Neural cell (in vitro differentiated cells): ENCODE data around the gene SAMD4A.

Experiments used
- EP300 ChIP-seq: fragments of 450-650 bp; conservative IDR thresholded peaks from 2 replicates; pipeline ENCODE4 v1.6.1; 2014; ENCODE audit warnings: antibody characterized with exemption, mild to moderate bottlenecking, moderate library complexity; ENCODE audit not compliant: poor library complexity, severe bottlenecking
- MXI1 ChIP-seq: fragments of 450-650 bp; conservative IDR thresholded peaks from 2 replicates; pipeline ENCODE4 v1.6.1; 2014; ENCODE audit warnings: antibody characterized with exemption, mild to moderate bottlenecking; ENCODE audit not compliant: poor library complexity, severe bottlenecking
- POLR2AphosphoS5 ChIP-seq: IDR thresholded peaks from 2 replicates; pipeline ENCODE4 v1.6.1; 2012
- RAD21 ChIP-seq: fragments of 450-650 bp; conservative IDR thresholded peaks from 2 replicates; pipeline ENCODE4 v1.6.1; 2014; ENCODE audit warnings: antibody characterized with exemption, mild to moderate bottlenecking, moderate library complexity
- TAF1 ChIP-seq: IDR thresholded peaks from 2 replicates; pipeline ENCODE4 v1.6.1; 2012; ENCODE audit warnings: low read depth
- TF ChIP-seq, protein P1 (sequence below): fragments of 450-650 bp; IDR thresholded peaks from 2 replicates; pipeline ENCODE4 v1.5.1; 2014; ENCODE audit warnings: antibody characterized with exemption, mild to moderate bottlenecking, moderate library complexity; ENCODE audit not compliant: poor library complexity, severe bottlenecking
- TF ChIP-seq, protein P2 (sequence below): IDR thresholded peaks from 2 replicates; pipeline ENCODE4 v1.6.1; 2012; ENCODE audit warnings: borderline replicate concordance

DNA sequence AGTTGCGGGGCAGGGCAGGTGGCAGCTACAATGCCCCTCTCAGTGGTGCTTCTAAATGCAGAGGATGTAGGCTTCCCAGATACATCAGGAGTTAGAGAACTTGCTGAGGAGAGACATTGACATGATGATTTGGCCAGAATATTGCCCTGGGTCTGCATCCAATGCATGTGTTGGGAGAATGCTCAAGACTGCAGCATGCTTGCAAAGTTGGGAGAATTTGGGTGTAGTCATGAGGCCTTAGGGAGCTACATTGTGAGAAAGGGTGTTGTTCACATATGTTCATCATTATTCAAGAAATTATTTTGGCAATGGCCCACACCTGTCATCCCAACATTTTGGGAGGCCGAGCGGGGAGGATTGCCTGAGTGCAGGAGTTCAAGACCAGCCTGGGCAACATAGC lies 149.9 kb downstream of the SAMD4A start:
- TF ChIP-seq, protein P1, sequence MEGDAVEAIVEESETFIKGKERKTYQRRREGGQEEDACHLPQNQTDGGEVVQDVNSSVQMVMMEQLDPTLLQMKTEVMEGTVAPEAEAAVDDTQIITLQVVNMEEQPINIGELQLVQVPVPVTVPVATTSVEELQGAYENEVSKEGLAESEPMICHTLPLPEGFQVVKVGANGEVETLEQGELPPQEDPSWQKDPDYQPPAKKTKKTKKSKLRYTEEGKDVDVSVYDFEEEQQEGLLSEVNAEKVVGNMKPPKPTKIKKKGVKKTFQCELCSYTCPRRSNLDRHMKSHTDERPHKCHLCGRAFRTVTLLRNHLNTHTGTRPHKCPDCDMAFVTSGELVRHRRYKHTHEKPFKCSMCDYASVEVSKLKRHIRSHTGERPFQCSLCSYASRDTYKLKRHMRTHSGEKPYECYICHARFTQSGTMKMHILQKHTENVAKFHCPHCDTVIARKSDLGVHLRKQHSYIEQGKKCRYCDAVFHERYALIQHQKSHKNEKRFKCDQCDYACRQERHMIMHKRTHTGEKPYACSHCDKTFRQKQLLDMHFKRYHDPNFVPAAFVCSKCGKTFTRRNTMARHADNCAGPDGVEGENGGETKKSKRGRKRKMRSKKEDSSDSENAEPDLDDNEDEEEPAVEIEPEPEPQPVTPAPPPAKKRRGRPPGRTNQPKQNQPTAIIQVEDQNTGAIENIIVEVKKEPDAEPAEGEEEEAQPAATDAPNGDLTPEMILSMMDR = no peak
- TF ChIP-seq POLR2AphosphoS5 = no peak
- no peak for TF ChIP-seq EP300
- TF ChIP-seq TAF1 = no peak
- TF ChIP-seq MXI1 = no peak
- TF ChIP-seq, protein P2, sequence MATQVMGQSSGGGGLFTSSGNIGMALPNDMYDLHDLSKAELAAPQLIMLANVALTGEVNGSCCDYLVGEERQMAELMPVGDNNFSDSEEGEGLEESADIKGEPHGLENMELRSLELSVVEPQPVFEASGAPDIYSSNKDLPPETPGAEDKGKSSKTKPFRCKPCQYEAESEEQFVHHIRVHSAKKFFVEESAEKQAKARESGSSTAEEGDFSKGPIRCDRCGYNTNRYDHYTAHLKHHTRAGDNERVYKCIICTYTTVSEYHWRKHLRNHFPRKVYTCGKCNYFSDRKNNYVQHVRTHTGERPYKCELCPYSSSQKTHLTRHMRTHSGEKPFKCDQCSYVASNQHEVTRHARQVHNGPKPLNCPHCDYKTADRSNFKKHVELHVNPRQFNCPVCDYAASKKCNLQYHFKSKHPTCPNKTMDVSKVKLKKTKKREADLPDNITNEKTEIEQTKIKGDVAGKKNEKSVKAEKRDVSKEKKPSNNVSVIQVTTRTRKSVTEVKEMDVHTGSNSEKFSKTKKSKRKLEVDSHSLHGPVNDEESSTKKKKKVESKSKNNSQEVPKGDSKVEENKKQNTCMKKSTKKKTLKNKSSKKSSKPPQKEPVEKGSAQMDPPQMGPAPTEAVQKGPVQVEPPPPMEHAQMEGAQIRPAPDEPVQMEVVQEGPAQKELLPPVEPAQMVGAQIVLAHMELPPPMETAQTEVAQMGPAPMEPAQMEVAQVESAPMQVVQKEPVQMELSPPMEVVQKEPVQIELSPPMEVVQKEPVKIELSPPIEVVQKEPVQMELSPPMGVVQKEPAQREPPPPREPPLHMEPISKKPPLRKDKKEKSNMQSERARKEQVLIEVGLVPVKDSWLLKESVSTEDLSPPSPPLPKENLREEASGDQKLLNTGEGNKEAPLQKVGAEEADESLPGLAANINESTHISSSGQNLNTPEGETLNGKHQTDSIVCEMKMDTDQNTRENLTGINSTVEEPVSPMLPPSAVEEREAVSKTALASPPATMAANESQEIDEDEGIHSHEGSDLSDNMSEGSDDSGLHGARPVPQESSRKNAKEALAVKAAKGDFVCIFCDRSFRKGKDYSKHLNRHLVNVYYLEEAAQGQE = no peak
- no peak for TF ChIP-seq RAD21
